Measurements from ENCODE around the gene TCF3. TPM values are rescaled to one million over a fixed set of nuclear protein-coding genes. Genes with fewer than 3 reads are reported as not detected.

Gene TCF3
- total RNA-seq, 1 experiment from 2014 or later, result 208 TPM

DNA sequence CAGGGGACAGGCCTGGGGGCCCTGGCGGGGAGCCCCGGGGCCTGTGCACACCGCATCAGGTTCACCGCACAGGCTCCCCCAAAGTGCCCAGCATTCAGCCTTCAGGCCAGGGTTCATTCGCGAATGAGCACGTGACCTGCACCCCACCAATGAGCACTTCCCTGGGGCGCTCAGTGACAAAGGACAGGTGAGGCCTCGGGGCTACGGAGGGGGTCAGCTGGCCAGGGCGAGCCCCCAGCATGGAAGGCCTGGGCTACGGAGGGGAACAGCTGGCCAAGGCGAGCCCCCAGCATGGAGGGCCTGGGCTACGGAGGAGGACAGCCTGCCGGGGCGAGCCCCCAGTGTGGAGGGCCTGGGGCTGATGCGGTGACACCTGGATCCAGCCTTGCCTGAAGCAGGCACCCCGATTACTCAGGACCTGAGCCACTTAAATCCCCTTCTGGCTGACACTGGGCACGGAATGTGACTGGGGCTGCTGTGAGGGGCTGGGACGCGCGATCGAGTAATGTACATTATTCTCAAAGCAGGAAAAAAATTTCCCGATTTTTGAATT, 23.1 kb downstream of the TCF3 start:
- Histone ChIP-seq H3K36me3 (ENCODE audit: control insufficient read depth in 1 of 2, insufficient read depth in 2 of 2, low read length in 2 of 2) (peaks cover 7 to 23% of the 10 kb centered on the region in 2 experiments; a peak in 2 of 4 replicates), H3K9me2 (ENCODE audit: insufficient read depth) (no peaks in the 10 kb centered on the region), H2AFZ (ENCODE audit: low read depth, low read length, poor library complexity, severe bottlenecking) (no peak overlapping the region), H3K27me3 (ENCODE audit: insufficient read depth, low read length) (no peaks in the 10 kb centered on the region), H3K4me1 (ENCODE audit: control insufficient read depth in 1 of 2, insufficient read depth in 2 of 2, low read length in 2 of 2) (peaks cover 0 to 9% of the 10 kb centered on the region in 2 experiments; a peak in 2 of 4 replicates), H3K9ac (ENCODE audit: low read length) (no peak overlapping the region), H4K20me1 (ENCODE audit: insufficient read depth) (no peaks in the 10 kb centered on the region), H3K4me3 (replicated peaks in 1 of 2; ENCODE audit: low read depth in 1 of 2, low read length in 2 of 2) (no peak overlapping the region), H3K4me2 (ENCODE audit: low read length) (no peak overlapping the region), H3K9me3 (ENCODE audit: control insufficient read depth in 1 of 2, insufficient read depth in 1 of 2, low read depth in 1 of 2, low read length in 2 of 2) (no peaks in the 10 kb centered on the region), H3K79me2 (ENCODE audit: insufficient read depth, low read length) (peaks cover 15% of the 10 kb centered on the region), H3K27ac (ENCODE audit: low read depth, low read length) (no peak overlapping the region)
- DNase-seq (ENCODE audit: low read depth, low spot score), result no peak
- ChIA-PET CTCF (no interaction called here), POLR2A (no interaction called here), RAD21 (ENCODE audit: low non-redundant PET in 1 of 2, low total read pairs in 2 of 2, uncharacterized antibody in 2 of 2, unreplicated experiment in 2 of 2) (no interaction called here)
- TF ChIP-seq POLR2A (IDR thresholded peaks at IDR 0.05; ENCODE audit: borderline replicate concordance, extremely low read depth, insufficient read depth, insufficient read length), result no peak
- TF ChIP-seq EZH2phosphoT487 (IDR thresholded peaks at IDR 0.05; ENCODE audit: borderline replicate concordance), result no peak
- TF ChIP-seq TCF7L2 (IDR thresholded peaks at IDR 0.05; ENCODE audit: borderline replicate concordance, extremely low read depth, insufficient read depth, insufficient read length), result no peak
- no peak for TF ChIP-seq EGR1 (IDR thresholded peaks at IDR 0.05; ENCODE audit: low read depth)
- no peak for TF ChIP-seq POLR2AphosphoS5 (IDR thresholded peaks at IDR 0.05; ENCODE audit: low read depth, low read length)
- no peak for TF ChIP-seq SP1 (IDR thresholded peaks at IDR 0.05; ENCODE audit: low read depth)
- TF ChIP-seq ZNF274 (IDR thresholded peaks at IDR 0.05; ENCODE audit: low read depth, low read length), result no peak
- no peak for TF ChIP-seq FOSL1 (IDR thresholded peaks at IDR 0.05; ENCODE audit: low read depth)
- TF ChIP-seq YY1 (IDR thresholded peaks at IDR 0.05; ENCODE audit: extremely low read depth, insufficient replicate concordance, low read depth, low read length), result no peak
- TF ChIP-seq, protein P1, sequence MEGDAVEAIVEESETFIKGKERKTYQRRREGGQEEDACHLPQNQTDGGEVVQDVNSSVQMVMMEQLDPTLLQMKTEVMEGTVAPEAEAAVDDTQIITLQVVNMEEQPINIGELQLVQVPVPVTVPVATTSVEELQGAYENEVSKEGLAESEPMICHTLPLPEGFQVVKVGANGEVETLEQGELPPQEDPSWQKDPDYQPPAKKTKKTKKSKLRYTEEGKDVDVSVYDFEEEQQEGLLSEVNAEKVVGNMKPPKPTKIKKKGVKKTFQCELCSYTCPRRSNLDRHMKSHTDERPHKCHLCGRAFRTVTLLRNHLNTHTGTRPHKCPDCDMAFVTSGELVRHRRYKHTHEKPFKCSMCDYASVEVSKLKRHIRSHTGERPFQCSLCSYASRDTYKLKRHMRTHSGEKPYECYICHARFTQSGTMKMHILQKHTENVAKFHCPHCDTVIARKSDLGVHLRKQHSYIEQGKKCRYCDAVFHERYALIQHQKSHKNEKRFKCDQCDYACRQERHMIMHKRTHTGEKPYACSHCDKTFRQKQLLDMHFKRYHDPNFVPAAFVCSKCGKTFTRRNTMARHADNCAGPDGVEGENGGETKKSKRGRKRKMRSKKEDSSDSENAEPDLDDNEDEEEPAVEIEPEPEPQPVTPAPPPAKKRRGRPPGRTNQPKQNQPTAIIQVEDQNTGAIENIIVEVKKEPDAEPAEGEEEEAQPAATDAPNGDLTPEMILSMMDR (IDR thresholded peaks at IDR 0.05 in 2 of 3, conservative IDR thresholded peaks at IDR 0.05 in 1 of 3; ENCODE audit: borderline replicate concordance in 1 of 3, insufficient read depth in 1 of 3, low read depth in 2 of 3, low read length in 2 of 3), result no peak
- TF ChIP-seq EZH2 (IDR thresholded peaks at IDR 0.05), result no peak
- no peak for TF ChIP-seq SIN3A (IDR thresholded peaks at IDR 0.05; ENCODE audit: low read depth)
- no peak for TF ChIP-seq SRF (IDR thresholded peaks at IDR 0.05; ENCODE audit: low read depth)
- TF ChIP-seq, protein P2, sequence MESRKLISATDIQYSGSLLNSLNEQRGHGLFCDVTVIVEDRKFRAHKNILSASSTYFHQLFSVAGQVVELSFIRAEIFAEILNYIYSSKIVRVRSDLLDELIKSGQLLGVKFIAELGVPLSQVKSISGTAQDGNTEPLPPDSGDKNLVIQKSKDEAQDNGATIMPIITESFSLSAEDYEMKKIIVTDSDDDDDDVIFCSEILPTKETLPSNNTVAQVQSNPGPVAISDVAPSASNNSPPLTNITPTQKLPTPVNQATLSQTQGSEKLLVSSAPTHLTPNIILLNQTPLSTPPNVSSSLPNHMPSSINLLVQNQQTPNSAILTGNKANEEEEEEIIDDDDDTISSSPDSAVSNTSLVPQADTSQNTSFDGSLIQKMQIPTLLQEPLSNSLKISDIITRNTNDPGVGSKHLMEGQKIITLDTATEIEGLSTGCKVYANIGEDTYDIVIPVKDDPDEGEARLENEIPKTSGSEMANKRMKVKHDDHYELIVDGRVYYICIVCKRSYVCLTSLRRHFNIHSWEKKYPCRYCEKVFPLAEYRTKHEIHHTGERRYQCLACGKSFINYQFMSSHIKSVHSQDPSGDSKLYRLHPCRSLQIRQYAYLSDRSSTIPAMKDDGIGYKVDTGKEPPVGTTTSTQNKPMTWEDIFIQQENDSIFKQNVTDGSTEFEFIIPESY (IDR thresholded peaks at IDR 0.05; ENCODE audit: extremely low read depth, insufficient replicate concordance, low read length), result no peak
- TF ChIP-seq JUND (IDR thresholded peaks at IDR 0.05), result no peak
- TF ChIP-seq CEBPB (IDR thresholded peaks at IDR 0.05; ENCODE audit: low read depth), result no peak
- no peak for TF ChIP-seq ZFX (IDR thresholded peaks at IDR 0.05)
- no TSS peak for BruUV-seq (replicated peaks)
- ATAC-seq, result no peak
- intact Hi-C loops (cut with micrococcal nuclease), result no loop called here

Data from HCT116 (cell line).